Ishikawa (cell line): ENCODE measurements around the gene GFI1.

Source experiments
- CEBPB ChIP-seq: IDR thresholded peaks from 2 replicates; pipeline ENCODE4 v1.6.1; 2012
- CREB1 ChIP-seq: IDR thresholded peaks from 2 replicates; pipeline ENCODE4 v1.6.1; 2012; ENCODE audit warnings: low read depth
- EGR1 ChIP-seq: IDR thresholded peaks from 2 replicates; pipeline ENCODE4 v1.6.1; 2012
- EP300 ChIP-seq: IDR thresholded peaks from 2 replicates; pipeline ENCODE4 v1.6.1; 2012; ENCODE audit warnings: borderline replicate concordance
- FOXM1 ChIP-seq: IDR thresholded peaks from 2 replicates; pipeline ENCODE4 v1.6.1; 2012; ENCODE audit warnings: low read depth, borderline replicate concordance
- NFIC ChIP-seq: IDR thresholded peaks from 2 replicates; pipeline ENCODE4 v1.6.1; 2012
- RAD21 ChIP-seq: IDR thresholded peaks from 2 replicates; pipeline ENCODE4 v1.6.1; 2012; ENCODE audit warnings: low read depth
- TAF1 ChIP-seq: IDR thresholded peaks from 2 replicates; pipeline ENCODE4 v1.6.1; 2012; ENCODE audit warnings: low read depth, mild to moderate bottlenecking
- TCF12 ChIP-seq: IDR thresholded peaks from 2 replicates; pipeline ENCODE4 v1.6.1; 2012; ENCODE audit warnings: low read depth
- TEAD4 ChIP-seq: IDR thresholded peaks from 2 replicates; pipeline ENCODE4 v1.6.1; 2012
- YY1 ChIP-seq: IDR thresholded peaks from 2 replicates; pipeline ENCODE4 v1.6.1; 2012; ENCODE audit warnings: low read depth
- ZBTB7A ChIP-seq: IDR thresholded peaks from 2 replicates; pipeline ENCODE4 v1.6.1; 2012; ENCODE audit warnings: low read depth
- TF ChIP-seq, protein P1 (sequence below): IDR thresholded peaks from 2 replicates; pipeline ENCODE4 v1.6.1; 2012
- TF ChIP-seq, protein P2 (sequence below): IDR thresholded peaks from 2 replicates; pipeline ENCODE4 v1.6.1; 2012
- TF ChIP-seq, protein P3 (sequence below): IDR thresholded peaks from 2 replicates; pipeline ENCODE4 v1.6.1; 2012; ENCODE audit warnings: low read depth, mild to moderate bottlenecking

The GFI1 gene

DNA sequence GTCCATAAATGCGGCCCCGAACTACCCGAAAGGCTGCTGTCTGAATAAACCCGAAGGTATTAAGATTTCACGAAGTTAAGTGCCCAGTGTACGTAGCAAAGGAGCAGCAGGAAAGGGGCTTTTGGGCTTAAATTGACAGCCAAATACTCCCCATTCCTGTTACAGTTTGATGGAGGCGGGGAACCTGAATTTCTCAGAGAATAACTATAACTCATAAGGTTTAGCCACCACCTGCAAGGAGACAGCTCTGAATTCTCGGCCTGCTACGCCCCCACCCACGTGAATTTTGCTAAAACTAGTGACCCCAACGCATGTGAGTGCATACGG lies 5.2 kb downstream of the GFI1 start:
- TF ChIP-seq RAD21 (no peak), EP300 (no peak), ZBTB7A (no peak), CEBPB (no peak), EGR1 (no peak), TCF12 (no peak), TAF1 (no peak), TEAD4 (no peak)
- TF ChIP-seq, protein P1, sequence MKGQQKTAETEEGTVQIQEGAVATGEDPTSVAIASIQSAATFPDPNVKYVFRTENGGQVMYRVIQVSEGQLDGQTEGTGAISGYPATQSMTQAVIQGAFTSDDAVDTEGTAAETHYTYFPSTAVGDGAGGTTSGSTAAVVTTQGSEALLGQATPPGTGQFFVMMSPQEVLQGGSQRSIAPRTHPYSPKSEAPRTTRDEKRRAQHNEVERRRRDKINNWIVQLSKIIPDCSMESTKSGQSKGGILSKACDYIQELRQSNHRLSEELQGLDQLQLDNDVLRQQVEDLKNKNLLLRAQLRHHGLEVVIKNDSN, result no peak
- TF ChIP-seq, protein P2, sequence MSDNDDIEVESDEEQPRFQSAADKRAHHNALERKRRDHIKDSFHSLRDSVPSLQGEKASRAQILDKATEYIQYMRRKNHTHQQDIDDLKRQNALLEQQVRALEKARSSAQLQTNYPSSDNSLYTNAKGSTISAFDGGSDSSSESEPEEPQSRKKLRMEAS, result no peak

GRCh38 chr1:92480813-92481598 lies 5.7 kb downstream of the GFI1 start:
- TF ChIP-seq EGR1 (no peak), TCF12 (no peak), NFIC (no peak), YY1 (no peak), TEAD4 (no peak), CEBPB (no peak), FOXM1 (no peak), EP300 (no peak), ZBTB7A (no peak), TAF1 (no peak), RAD21 (no peak), CREB1 (no peak)
- TF ChIP-seq, protein P1, result no peak
- TF ChIP-seq, protein P2, result no peak
- TF ChIP-seq, protein P3, sequence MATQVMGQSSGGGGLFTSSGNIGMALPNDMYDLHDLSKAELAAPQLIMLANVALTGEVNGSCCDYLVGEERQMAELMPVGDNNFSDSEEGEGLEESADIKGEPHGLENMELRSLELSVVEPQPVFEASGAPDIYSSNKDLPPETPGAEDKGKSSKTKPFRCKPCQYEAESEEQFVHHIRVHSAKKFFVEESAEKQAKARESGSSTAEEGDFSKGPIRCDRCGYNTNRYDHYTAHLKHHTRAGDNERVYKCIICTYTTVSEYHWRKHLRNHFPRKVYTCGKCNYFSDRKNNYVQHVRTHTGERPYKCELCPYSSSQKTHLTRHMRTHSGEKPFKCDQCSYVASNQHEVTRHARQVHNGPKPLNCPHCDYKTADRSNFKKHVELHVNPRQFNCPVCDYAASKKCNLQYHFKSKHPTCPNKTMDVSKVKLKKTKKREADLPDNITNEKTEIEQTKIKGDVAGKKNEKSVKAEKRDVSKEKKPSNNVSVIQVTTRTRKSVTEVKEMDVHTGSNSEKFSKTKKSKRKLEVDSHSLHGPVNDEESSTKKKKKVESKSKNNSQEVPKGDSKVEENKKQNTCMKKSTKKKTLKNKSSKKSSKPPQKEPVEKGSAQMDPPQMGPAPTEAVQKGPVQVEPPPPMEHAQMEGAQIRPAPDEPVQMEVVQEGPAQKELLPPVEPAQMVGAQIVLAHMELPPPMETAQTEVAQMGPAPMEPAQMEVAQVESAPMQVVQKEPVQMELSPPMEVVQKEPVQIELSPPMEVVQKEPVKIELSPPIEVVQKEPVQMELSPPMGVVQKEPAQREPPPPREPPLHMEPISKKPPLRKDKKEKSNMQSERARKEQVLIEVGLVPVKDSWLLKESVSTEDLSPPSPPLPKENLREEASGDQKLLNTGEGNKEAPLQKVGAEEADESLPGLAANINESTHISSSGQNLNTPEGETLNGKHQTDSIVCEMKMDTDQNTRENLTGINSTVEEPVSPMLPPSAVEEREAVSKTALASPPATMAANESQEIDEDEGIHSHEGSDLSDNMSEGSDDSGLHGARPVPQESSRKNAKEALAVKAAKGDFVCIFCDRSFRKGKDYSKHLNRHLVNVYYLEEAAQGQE, result no peak

DNA sequence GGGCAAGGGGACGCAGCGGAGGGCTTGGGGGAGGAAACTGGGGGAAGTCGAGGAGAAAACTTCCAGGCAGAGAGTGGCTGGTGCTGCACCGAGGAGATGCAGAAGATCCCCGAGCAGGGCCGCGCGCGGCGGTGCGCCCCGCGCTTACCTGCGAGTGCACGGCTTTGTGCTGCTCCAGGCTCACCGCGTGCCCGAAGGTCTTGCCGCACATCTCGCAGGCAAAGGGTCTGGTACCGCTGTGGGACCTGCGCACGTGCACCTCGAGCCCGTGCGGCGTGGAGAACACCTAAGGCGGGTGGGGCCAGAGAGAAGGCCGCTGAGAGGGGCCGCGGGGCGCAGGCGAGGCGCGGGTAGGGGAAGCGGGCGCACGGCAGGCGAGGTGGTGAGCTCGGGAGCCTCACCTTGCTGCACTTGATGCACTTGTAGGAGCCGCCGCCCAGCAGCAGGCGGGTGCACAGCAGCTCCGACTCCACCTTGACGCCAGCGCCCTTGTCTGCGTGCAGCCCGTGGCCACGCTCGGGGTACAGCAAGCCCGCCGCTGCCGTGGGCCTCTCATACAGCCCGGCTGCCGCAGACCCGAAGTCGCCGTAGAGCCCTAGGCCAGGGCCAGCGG lies 6.4 kb downstream of the GFI1 start:
- no peak for TF ChIP-seq ZBTB7A
- no peak for TF ChIP-seq TAF1
- no peak for TF ChIP-seq EP300
- no peak for TF ChIP-seq TEAD4
- no peak for TF ChIP-seq EGR1

- TF ChIP-seq CEBPB, result no peak
- no peak for TF ChIP-seq EGR1
- TF ChIP-seq, protein P3, result no peak
- no peak for TF ChIP-seq CREB1
- no peak for TF ChIP-seq TEAD4
- no peak for TF ChIP-seq FOXM1
- TF ChIP-seq NFIC, result no peak
- TF ChIP-seq, protein P2, result no peak
- no peak for TF ChIP-seq EP300
Measured at GRCh38 chr1:92479587-92479986, 7.1 kb downstream of the GFI1 start.

- TF ChIP-seq TEAD4 (no peak), FOXM1 (no peak), NFIC (no peak), TAF1 (no peak), CEBPB (no peak), EGR1 (no peak), ZBTB7A (no peak), RAD21 (no peak), YY1 (no peak), TCF12 (no peak), CREB1 (no peak), EP300 (no peak)
- TF ChIP-seq, protein P2, result no peak
- TF ChIP-seq, protein P3, result no peak
Measured at GRCh38 chr1:92478393-92478792, 8.3 kb downstream of the GFI1 start.
